Measurements from ENCODE around the gene KSR2.

KSR2 gene

GRCh38 chr12:117703584-117703983 lies 265.2 kb downstream of the KSR2 start:
- WGBS, 2 experiments = 83 to 86% methylated on average over 4 of the region's 4 CpGs
- H3K4me3 ChIP-seq (ENCODE audit: insufficient read depth, low read depth, low read length) = no peak overlapping the region

GRCh38 chr12:117702741-117703140 lies 266.0 kb downstream of the KSR2 start:
- no peaks in the 10 kb centered on the region for H3K36me3 ChIP-seq (ENCODE audit: control insufficient read depth, insufficient read depth, low read length)
- no peaks in the 10 kb centered on the region for H3K9me3 ChIP-seq (ENCODE audit: control insufficient read depth, low read length)
- 91 to 100% methylated on average over 4 of the region's 4 CpGs for WGBS, 2 experiments
- H3K4me3 ChIP-seq (ENCODE audit: insufficient read depth, low read depth, low read length) = no peak overlapping the region
- H3K4me1 ChIP-seq (ENCODE audit: control insufficient read depth, insufficient read depth, low read length) = no peaks in the 10 kb centered on the region
- no peak overlapping the region for H3K27ac ChIP-seq (ENCODE audit: insufficient read depth, low read depth, low read length, poor library complexity, severe bottlenecking)
- no peaks in the 10 kb centered on the region for H3K27me3 ChIP-seq (ENCODE audit: control insufficient read depth, insufficient read depth, low read length, poor library complexity, severe bottlenecking)

More at GRCh38 chr12:117703584-117703983, 265.2 kb downstream of the KSR2 start:
- H3K4me1 ChIP-seq (ENCODE audit: control insufficient read depth, insufficient read depth, low read length) = no peaks in the 10 kb centered on the region
- no peaks in the 10 kb centered on the region for H3K27me3 ChIP-seq (ENCODE audit: control insufficient read depth, insufficient read depth, low read length, poor library complexity, severe bottlenecking)
- no peak overlapping the region for H3K27ac ChIP-seq (ENCODE audit: insufficient read depth, low read depth, low read length, poor library complexity, severe bottlenecking)
- no peaks in the 10 kb centered on the region for H3K9me3 ChIP-seq (ENCODE audit: control insufficient read depth, low read length)
- H3K36me3 ChIP-seq (ENCODE audit: control insufficient read depth, insufficient read depth, low read length) = no peaks in the 10 kb centered on the region

- WGBS, 2 experiments = 92 to 96% methylated on average over 5 of the region's 5 CpGs
- Histone ChIP-seq H3K4me3 (ENCODE audit: insufficient read depth, low read depth, low read length) (no peak overlapping the region), H3K9me3 (ENCODE audit: control insufficient read depth, low read length) (no peaks in the 10 kb centered on the region), H3K27ac (ENCODE audit: insufficient read depth, low read depth, low read length, poor library complexity, severe bottlenecking) (no peak overlapping the region), H3K4me1 (ENCODE audit: control insufficient read depth, insufficient read depth, low read length) (no peaks in the 10 kb centered on the region), H3K27me3 (ENCODE audit: control insufficient read depth, insufficient read depth, low read length, poor library complexity, severe bottlenecking) (no peaks in the 10 kb centered on the region), H3K36me3 (ENCODE audit: control insufficient read depth, insufficient read depth, low read length) (no peaks in the 10 kb centered on the region)
These were observed 269.2 kb downstream of the KSR2 start for GRCh38 chr12:117699575-117699974.

DNA sequence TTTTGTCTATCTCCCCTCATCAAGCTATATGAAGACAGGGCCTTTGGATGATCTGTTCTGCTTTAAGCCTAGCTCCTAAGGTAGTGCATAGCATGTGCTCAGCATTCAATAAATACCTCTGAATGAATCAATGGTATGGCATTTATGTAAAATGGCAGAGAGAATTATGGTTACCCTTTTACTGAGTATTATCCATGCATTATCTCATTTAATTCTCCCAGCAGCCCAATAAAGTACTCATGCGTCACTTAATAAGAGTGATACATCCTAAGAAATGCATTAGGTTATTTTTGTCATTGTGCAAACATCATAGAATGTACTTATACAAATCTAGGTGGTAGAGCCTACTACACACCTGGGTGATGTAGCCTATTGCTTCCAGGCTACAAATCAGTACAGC lies 269.7 kb downstream of the KSR2 start:
- no peak overlapping the region for H3K4me3 ChIP-seq (ENCODE audit: insufficient read depth, low read depth, low read length)
- H3K27me3 ChIP-seq (ENCODE audit: control insufficient read depth, insufficient read depth, low read length, poor library complexity, severe bottlenecking) = no peaks in the 10 kb centered on the region
- H3K27ac ChIP-seq (ENCODE audit: insufficient read depth, low read depth, low read length, poor library complexity, severe bottlenecking) = no peak overlapping the region
- WGBS, 2 experiments = no CpG with 5 or more reads among the region's 1 CpG
- no peaks in the 10 kb centered on the region for H3K36me3 ChIP-seq (ENCODE audit: control insufficient read depth, insufficient read depth, low read length)
- H3K9me3 ChIP-seq (ENCODE audit: control insufficient read depth, low read length) = no peaks in the 10 kb centered on the region
- H3K4me1 ChIP-seq (ENCODE audit: control insufficient read depth, insufficient read depth, low read length) = no peaks in the 10 kb centered on the region

DNA sequence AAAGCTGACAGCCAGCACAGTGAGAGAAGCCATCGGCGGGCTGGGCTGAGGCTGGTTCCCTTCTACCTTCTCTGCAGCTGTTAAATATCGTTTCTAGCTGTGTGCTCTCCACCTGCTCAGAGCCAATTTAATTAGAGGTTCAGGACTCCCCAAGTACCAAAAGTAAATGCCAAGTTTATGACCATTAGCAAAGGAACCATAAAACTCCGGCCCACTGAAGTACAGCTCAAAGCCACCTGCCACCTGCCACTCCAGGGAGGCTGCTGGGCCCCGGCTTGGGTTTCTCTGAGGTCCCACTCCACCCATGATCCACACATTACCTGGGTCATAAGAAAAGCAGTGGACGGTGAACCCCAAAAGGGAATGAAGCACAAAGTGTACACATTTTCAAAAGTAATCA lies 272.8 kb downstream of the KSR2 start:
- WGBS, 2 experiments = 92 to 94% methylated on average over 6 of the region's 6 CpGs
- Histone ChIP-seq H3K4me3 (ENCODE audit: insufficient read depth, low read depth, low read length) (no peak overlapping the region), H3K27ac (ENCODE audit: insufficient read depth, low read depth, low read length, poor library complexity, severe bottlenecking) (no peak overlapping the region), H3K36me3 (ENCODE audit: control insufficient read depth, insufficient read depth, low read length) (no peaks in the 10 kb centered on the region), H3K4me1 (ENCODE audit: control insufficient read depth, insufficient read depth, low read length) (no peaks in the 10 kb centered on the region), H3K27me3 (ENCODE audit: control insufficient read depth, insufficient read depth, low read length, poor library complexity, severe bottlenecking) (no peaks in the 10 kb centered on the region), H3K9me3 (ENCODE audit: control insufficient read depth, low read length) (no peaks in the 10 kb centered on the region)

DNA sequence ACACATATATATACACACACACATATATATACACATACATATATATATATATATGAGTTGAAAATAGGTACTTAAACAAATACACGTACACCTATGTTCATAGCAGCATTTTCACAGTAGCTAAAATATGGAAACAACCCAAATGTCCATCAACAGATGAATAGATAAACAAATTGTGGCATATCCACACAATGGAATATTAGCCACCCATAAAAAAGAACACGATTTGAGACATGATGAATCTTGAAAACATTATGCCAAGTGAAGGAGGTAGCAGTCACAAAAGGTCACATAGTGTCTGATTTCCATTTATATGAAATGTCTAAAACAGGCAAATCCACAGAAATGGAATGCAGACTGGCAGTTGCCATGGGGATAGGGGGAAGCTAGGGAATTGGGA lies 276.3 kb downstream of the KSR2 start:
- H3K4me1 ChIP-seq (ENCODE audit: control insufficient read depth, insufficient read depth, low read length) = no peaks in the 10 kb centered on the region
- no peaks in the 10 kb centered on the region for H3K27me3 ChIP-seq (ENCODE audit: control insufficient read depth, insufficient read depth, low read length, poor library complexity, severe bottlenecking)
- H3K36me3 ChIP-seq (ENCODE audit: control insufficient read depth, insufficient read depth, low read length) = no peaks in the 10 kb centered on the region
- H3K27ac ChIP-seq (ENCODE audit: insufficient read depth, low read depth, low read length, poor library complexity, severe bottlenecking) = no peak overlapping the region
- no peaks in the 10 kb centered on the region for H3K9me3 ChIP-seq (ENCODE audit: control insufficient read depth, low read length)
- 90 to 94% methylated on average over 2 of the region's 2 CpGs for WGBS, 2 experiments
- H3K4me3 ChIP-seq (ENCODE audit: insufficient read depth, low read depth, low read length) = no peak overlapping the region

GRCh38 chr12:117689857-117690256 lies 278.9 kb downstream of the KSR2 start:
- H3K9me3 ChIP-seq (ENCODE audit: control insufficient read depth, low read length) = no peaks in the 10 kb centered on the region
- H3K4me1 ChIP-seq (ENCODE audit: control insufficient read depth, insufficient read depth, low read length) = peaks cover 8% of the 10 kb centered on the region
- no peaks in the 10 kb centered on the region for H3K36me3 ChIP-seq (ENCODE audit: control insufficient read depth, insufficient read depth, low read length)
- 92 to 100% methylated on average over 1 of the region's 1 CpG for WGBS, 2 experiments
- H3K27me3 ChIP-seq (ENCODE audit: control insufficient read depth, insufficient read depth, low read length, poor library complexity, severe bottlenecking) = no peaks in the 10 kb centered on the region
- H3K4me3 ChIP-seq (ENCODE audit: insufficient read depth, low read depth, low read length) = no peak overlapping the region
- no peak overlapping the region for H3K27ac ChIP-seq (ENCODE audit: insufficient read depth, low read depth, low read length, poor library complexity, severe bottlenecking)

GRCh38 chr12:117688446-117688845 lies 280.3 kb downstream of the KSR2 start:
- Histone ChIP-seq H3K4me3 (ENCODE audit: insufficient read depth, low read depth, low read length) (no peak overlapping the region), H3K9me3 (ENCODE audit: control insufficient read depth, low read length) (no peaks in the 10 kb centered on the region), H3K27me3 (ENCODE audit: control insufficient read depth, insufficient read depth, low read length, poor library complexity, severe bottlenecking) (no peaks in the 10 kb centered on the region), H3K27ac (ENCODE audit: insufficient read depth, low read depth, low read length, poor library complexity, severe bottlenecking) (no peak overlapping the region), H3K36me3 (ENCODE audit: control insufficient read depth, insufficient read depth, low read length) (no peaks in the 10 kb centered on the region), H3K4me1 (ENCODE audit: control insufficient read depth, insufficient read depth, low read length) (peaks cover 8% of the 10 kb centered on the region)
- WGBS, 2 experiments = 90 to 93% methylated on average over 5 of the region's 5 CpGs

- WGBS, 2 experiments = 73 to 75% methylated on average over 8 of the region's 8 CpGs
- no peaks in the 10 kb centered on the region for H3K27me3 ChIP-seq (ENCODE audit: control insufficient read depth, insufficient read depth, low read length, poor library complexity, severe bottlenecking)
- no peaks in the 10 kb centered on the region for H3K36me3 ChIP-seq (ENCODE audit: control insufficient read depth, insufficient read depth, low read length)
- no peaks in the 10 kb centered on the region for H3K9me3 ChIP-seq (ENCODE audit: control insufficient read depth, low read length)
- H3K4me1 ChIP-seq (ENCODE audit: control insufficient read depth, insufficient read depth, low read length) = peaks cover 8% of the 10 kb centered on the region
- no peak overlapping the region for H3K27ac ChIP-seq (ENCODE audit: insufficient read depth, low read depth, low read length, poor library complexity, severe bottlenecking)
- H3K4me3 ChIP-seq (ENCODE audit: insufficient read depth, low read depth, low read length) = no peak overlapping the region
These were observed 281.8 kb downstream of the KSR2 start for GRCh38 chr12:117686911-117687377.

- peaks cover 8% of the 10 kb centered on the region for H3K4me1 ChIP-seq (ENCODE audit: control insufficient read depth, insufficient read depth, low read length)
- H3K27ac ChIP-seq (ENCODE audit: insufficient read depth, low read depth, low read length, poor library complexity, severe bottlenecking) = no peak overlapping the region
- WGBS, 2 experiments = 84 to 90% methylated on average over 1 of the region's 1 CpG
- no peaks in the 10 kb centered on the region for H3K9me3 ChIP-seq (ENCODE audit: control insufficient read depth, low read length)
- H3K36me3 ChIP-seq (ENCODE audit: control insufficient read depth, insufficient read depth, low read length) = no peaks in the 10 kb centered on the region
- H3K4me3 ChIP-seq (ENCODE audit: insufficient read depth, low read depth, low read length) = no peak overlapping the region
- no peaks in the 10 kb centered on the region for H3K27me3 ChIP-seq (ENCODE audit: control insufficient read depth, insufficient read depth, low read length, poor library complexity, severe bottlenecking)
These were observed 282.6 kb downstream of the KSR2 start for GRCh38 chr12:117686210-117686609.

All from ectodermal cell (in vitro differentiated cells).